SU-DHL-6 (cell line): ENCODE data around the gene COL4A3.

ENCODE experiments used
- H2AFZ ChIP-seq: fragments of 200-600 bp; sonication (generic); 2 replicates; pipeline ENCODE4 v1.6.1; 2014; ENCODE audit warnings: low read depth, mild to moderate bottlenecking, moderate library complexity, mixed read lengths, antibody characterized with exemption, low read length; ENCODE audit not compliant: severe bottlenecking
- H3F3A ChIP-seq: fragments of 200-600 bp; shearing (Covaris generic); 2 replicates; pipeline ENCODE4 v1.6.0; 2016; ENCODE audit warnings: antibody characterized with exemption, mild to moderate bottlenecking; ENCODE audit not compliant: insufficient read depth
- H3K27ac ChIP-seq: fragments of 200-600 bp; sonication (generic); 2 replicates; pipeline ENCODE4 v1.5.1; 2016; ENCODE audit warnings: low read depth, mild to moderate bottlenecking, low read length, moderate library complexity, mixed read lengths
- H3K27me3 ChIP-seq: fragments of 200-600 bp; sonication (generic), shearing (Covaris generic); 2 replicates; pipeline ENCODE4 v1.6.0; 2014; ENCODE audit warnings: mild to moderate bottlenecking, low read length
- H3K36me3 ChIP-seq: fragments of 200-600 bp; sonication (generic); 2 replicates; pipeline ENCODE4 v1.6.1; 2014; ENCODE audit warnings: mild to moderate bottlenecking, low read length, mixed read lengths
- H3K4me2 ChIP-seq: fragments of 300-600, 200-600 bp; shearing (Covaris generic), sonication (generic); 2 replicates; pipeline ENCODE4 v1.6.0; 2014; ENCODE audit warnings: low read length, low read depth, mild to moderate bottlenecking; ENCODE audit not compliant: poor library complexity, severe bottlenecking
- H3K4me3 ChIP-seq: fragments of 200-600 bp; sonication (generic); 2 replicates; pipeline ENCODE4 v1.5.1; 2014; ENCODE audit warnings: antibody characterized with exemption, low read length, mild to moderate bottlenecking, mixed read lengths; ENCODE audit not compliant: insufficient read depth, poor library complexity, severe bottlenecking
- H3K79me2 ChIP-seq: fragments of 200-600 bp; sonication (generic); 2 replicates; pipeline ENCODE4 v1.6.1; 2014; ENCODE audit warnings: mild to moderate bottlenecking, low read length, moderate library complexity; ENCODE audit not compliant: insufficient read depth
- H3K9ac ChIP-seq: fragments of 200-600 bp; sonication (generic); 2 replicates; pipeline ENCODE4 v1.7.0; 2014; ENCODE audit warnings: mild to moderate bottlenecking, low read length
- H3K9me2 ChIP-seq: fragments of 200-600 bp; sonication (generic); replicated peaks from 2 replicates; pipeline ENCODE4 v1.6.1; 2014; ENCODE audit warnings: low read length; ENCODE audit not compliant: insufficient read depth
- H3K9me3 ChIP-seq: fragments of 200-600 bp; sonication (generic); 2 replicates; pipeline ENCODE4 v1.6.1; 2014; ENCODE audit warnings: low read length, mixed read lengths; ENCODE audit not compliant: insufficient read depth
- H4K20me1 ChIP-seq: fragments of 200-600 bp; sonication (generic); 2 replicates; pipeline ENCODE4 v1.6.1; 2014; ENCODE audit warnings: low read depth, mild to moderate bottlenecking, antibody characterized with exemption, low read length, moderate library complexity, mixed read lengths
- CTCF ChIP-seq: fragments of 200-600 bp; sonication (generic); IDR thresholded peaks from one replicate; pipeline ENCODE4 v1.5.1; 2017; ENCODE audit warnings: antibody characterized with exemption, mild to moderate bottlenecking, low read length, moderate library complexity; ENCODE audit not compliant: insufficient read depth, poor library complexity, severe bottlenecking
- EZH2phosphoT487 ChIP-seq: fragments of 200-600 bp; sonication (generic), shearing (Covaris generic); conservative IDR thresholded peaks from 2 replicates; pipeline ENCODE4 v1.6.1; 2018; ENCODE audit warnings: mild to moderate bottlenecking, antibody characterized with exemption, low read length, moderate library complexity, mixed read lengths

COL4A3 gene

GRCh38 chr2:227143895-227144294 is 20.5 kb upstream of the COL4A3 start:
- H3K9me2 ChIP-seq: no peaks in the 10 kb centered on the region
- TF ChIP-seq CTCF (no peak), EZH2phosphoT487 (no peak)
- no peak overlapping the region for H3K4me2 ChIP-seq
- H3K9me3 ChIP-seq: peaks cover 4% of the 10 kb centered on the region; the same call in 1 of the 2 replicates
- H2AFZ ChIP-seq: no peak overlapping the region
- H3K4me3 ChIP-seq: no peak overlapping the region
- no peaks in the 10 kb centered on the region for H3K79me2 ChIP-seq
- H3K36me3 ChIP-seq: no peaks in the 10 kb centered on the region
- no peak overlapping the region for H3K27ac ChIP-seq
- H3K9ac ChIP-seq: no peak overlapping the region
- H3K27me3 ChIP-seq: no peaks in the 10 kb centered on the region
- no peaks in the 10 kb centered on the region for H3F3A ChIP-seq
- H4K20me1 ChIP-seq: no peaks in the 10 kb centered on the region

GRCh38 chr2:227146456-227146855 is 18.0 kb upstream of the COL4A3 start:
- no peaks in the 10 kb centered on the region for H3K79me2 ChIP-seq
- no peaks in the 10 kb centered on the region for H4K20me1 ChIP-seq
- H3K9me3 ChIP-seq: peaks cover 4% of the 10 kb centered on the region; the same call in 1 of the 2 replicates
- H3K27me3 ChIP-seq: no peaks in the 10 kb centered on the region
- no peak for TF ChIP-seq CTCF
- no peak for TF ChIP-seq EZH2phosphoT487
- no peaks in the 10 kb centered on the region for H3K9me2 ChIP-seq
- no peak overlapping the region for H3K27ac ChIP-seq
- H3K4me2 ChIP-seq: no peak overlapping the region
- no peak overlapping the region for H2AFZ ChIP-seq
- H3K4me3 ChIP-seq: no peak overlapping the region
- no peaks in the 10 kb centered on the region for H3F3A ChIP-seq
- H3K9ac ChIP-seq: no peak overlapping the region
- H3K36me3 ChIP-seq: no peaks in the 10 kb centered on the region

GRCh38 chr2:227147023-227147422 is 17.4 kb upstream of the COL4A3 start:
- no peaks in the 10 kb centered on the region for H3K36me3 ChIP-seq
- no peak overlapping the region for H3K4me3 ChIP-seq
- H3K9me3 ChIP-seq: peaks cover 4% of the 10 kb centered on the region; the same call in 1 of the 2 replicates
- H3K79me2 ChIP-seq: no peaks in the 10 kb centered on the region
- H4K20me1 ChIP-seq: no peaks in the 10 kb centered on the region
- H3K27me3 ChIP-seq: no peaks in the 10 kb centered on the region
- TF ChIP-seq CTCF: no peak
- no peak for TF ChIP-seq EZH2phosphoT487
- H3K27ac ChIP-seq: no peak overlapping the region
- no peaks in the 10 kb centered on the region for H3F3A ChIP-seq
- H2AFZ ChIP-seq: no peak overlapping the region
- H3K4me2 ChIP-seq: no peak overlapping the region
- no peaks in the 10 kb centered on the region for H3K9me2 ChIP-seq
- no peak overlapping the region for H3K9ac ChIP-seq

GRCh38 chr2:227148106-227148505 is 16.3 kb upstream of the COL4A3 start:
- TF ChIP-seq EZH2phosphoT487: no peak
- TF ChIP-seq CTCF: no peak

More at GRCh38 chr2:227148106-227148505, 16.3 kb upstream of the COL4A3 start:
- no peaks in the 10 kb centered on the region for H4K20me1 ChIP-seq
- no peak overlapping the region for H2AFZ ChIP-seq
- no peaks in the 10 kb centered on the region for H3K27me3 ChIP-seq
- H3K9ac ChIP-seq: no peak overlapping the region
- no peaks in the 10 kb centered on the region for H3F3A ChIP-seq
- no peak overlapping the region for H3K4me3 ChIP-seq
- no peaks in the 10 kb centered on the region for H3K36me3 ChIP-seq
- H3K79me2 ChIP-seq: no peaks in the 10 kb centered on the region
- H3K4me2 ChIP-seq: no peak overlapping the region
- H3K9me2 ChIP-seq: no peaks in the 10 kb centered on the region
- H3K27ac ChIP-seq: no peak overlapping the region
- H3K9me3 ChIP-seq: peaks cover 4% of the 10 kb centered on the region; the same call in 1 of the 2 replicates
